Psoas muscle (tissue), 8 donors: ENCODE measurements around the gene PLXNB3. TPM values are rescaled to one million over a fixed set of nuclear protein-coding genes. Genes with fewer than 3 reads are reported as not detected.

Experiments
- ATAC-seq, 4 donors: fragments of 200-7000 bp; cut with Tn5 transposase; one replicate each; pipeline ENCODE4 v1.9.1; 2020; ENCODE audit warnings: moderate library complexity in 3 of 4, mild to moderate bottlenecking in 2 of 4
- DNase-seq, 2 donors: peaks; one replicate each; pipeline ENCODE4 v3.0.0-alpha.2; 2020
- H3K27ac ChIP-seq: fragments of 200-600 bp; one replicate; pipeline ENCODE4 v1.8.0; 2022
- H3K27me3 ChIP-seq, 3 donors: fragments of 200-600 bp in 1 of 3; one replicate each; pipeline versions ENCODE4 v1.6.1 to v1.8.0; 2013 to 2022; ENCODE audit warnings: low read length in 2 of 3, mild to moderate bottlenecking in 2 of 3, moderate library complexity in 1 of 3; ENCODE audit not compliant: insufficient read depth in 3 of 3
- H3K36me3 ChIP-seq, 2 donors: fragments of 200-600 bp in 1 of 2; one replicate each; pipeline versions ENCODE4 v1.6.1 to v1.8.0; 2013 to 2022; ENCODE audit warnings: low read depth in 1 of 2, mild to moderate bottlenecking in 1 of 2, moderate library complexity in 1 of 2; ENCODE audit not compliant: insufficient read depth in 1 of 2
- H3K4me1 ChIP-seq: fragments of 200-600 bp; one replicate; pipeline ENCODE4 v1.8.0; 2022
- H3K4me3 ChIP-seq: fragments of 200-600 bp; one replicate; pipeline ENCODE4 v1.8.0; 2022; ENCODE audit warnings: mild to moderate bottlenecking
- H3K9me3 ChIP-seq: fragments of 200-600 bp; one replicate; pipeline ENCODE4 v1.8.0; 2022
- WGBS, 3 donors: extraction: QIAGEN DNeasy Blood & Tissue Kit; methylation state at CpG; one replicate each; pipeline versions ENCODE4 v1.1.6 to v1.1.7; 2013; 5-methylcytosine and 5-hydroxymethylcytosine counted together
- intact Hi-C, 2 donors: fragments of 100-400 bp; cut with DNase I; formaldehyde crosslinking; loops; one replicate each; pipeline versions ENCODE4 v1.11.0 to v1.14.2; 2022
- polyA plus RNA-seq, 3 donors: library from polyadenylated mRNA; stranded (reverse); fragments of 200-250 nt; gene quantifications; one replicate each; pipeline ENCODE4 v1.2.3, GENCODE V29; 2013
- total RNA-seq, 4 donors: library from RNA; stranded (reverse); fragmentation: NEBNext Ultra II Directional in 2 of 4; extraction: Animal tissue kit (Norgen Biotek cat#: 25700) in 2 of 4; gene quantifications; one replicate each; pipeline versions ENCODE4 v1.2.1 to v1.2.4, GENCODE V29; 2021 to 2023
- TF ChIP-seq, protein P1 (sequence below): fragments of 200-600 bp; IDR thresholded peaks from one replicate; pipeline ENCODE4 v1.8.0; 2022; ENCODE audit warnings: antibody characterized with exemption
- donor health status: healthy with polysubstance abuse.
- donor health status: DM: no; HTN: no; CAD: no; lungs with moderate emphysema.
- donor health status: Bipolar disorder and iron deficiency.
- donor health status: healthy.
- donor health status: DM: yes; HTN: yes; CAD: no.
- donor health status: DM: no; HTN: no; CAD: no.
- donor health status: DM: no; HTN: no; CAD: no.
- donor health status: DM: yes; HTN: yes; CAD: no.

Gene PLXNB3
- total and polyA plus RNA-seq, 7 donors, result 0.13 to 1.5 (median 0.35) TPM

DNA sequence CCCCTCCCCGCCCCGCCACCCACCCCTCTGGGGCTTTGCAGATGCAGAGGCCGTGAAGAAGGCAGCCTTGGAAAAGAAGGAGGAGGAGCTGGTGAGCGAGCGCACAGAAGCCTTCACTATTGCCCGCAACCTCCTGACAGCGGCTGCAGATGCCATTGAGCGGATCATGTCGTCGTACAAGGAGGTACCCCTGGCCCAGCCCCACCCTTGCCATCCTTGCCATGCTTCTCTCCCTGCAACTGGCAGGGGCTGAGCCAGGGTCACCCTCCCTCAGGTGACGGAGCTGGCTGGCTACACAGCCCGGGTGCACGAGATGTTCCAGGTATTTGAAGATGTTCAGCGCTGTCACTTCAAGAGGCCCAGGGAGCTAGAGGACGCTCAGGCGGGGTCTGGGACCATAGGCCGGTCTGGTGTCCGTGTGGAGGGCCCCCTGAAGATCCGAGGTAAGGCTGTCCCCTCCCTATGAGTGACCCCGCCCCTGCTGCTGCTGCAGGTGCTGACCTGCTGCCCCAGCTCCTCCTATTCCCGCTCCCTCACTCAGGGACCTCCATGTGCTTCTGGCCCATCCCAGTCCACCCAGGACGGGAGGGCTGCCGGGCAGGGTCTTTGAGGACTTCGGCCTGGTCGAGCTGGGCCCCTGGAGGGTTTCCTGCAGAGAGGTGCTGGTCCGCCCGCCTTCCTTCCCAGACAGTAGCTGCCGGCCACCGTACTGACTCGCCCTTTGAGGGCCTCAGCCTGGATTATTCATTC is 27.8 kb upstream of the PLXNB3 start:
- TF ChIP-seq, protein P1, sequence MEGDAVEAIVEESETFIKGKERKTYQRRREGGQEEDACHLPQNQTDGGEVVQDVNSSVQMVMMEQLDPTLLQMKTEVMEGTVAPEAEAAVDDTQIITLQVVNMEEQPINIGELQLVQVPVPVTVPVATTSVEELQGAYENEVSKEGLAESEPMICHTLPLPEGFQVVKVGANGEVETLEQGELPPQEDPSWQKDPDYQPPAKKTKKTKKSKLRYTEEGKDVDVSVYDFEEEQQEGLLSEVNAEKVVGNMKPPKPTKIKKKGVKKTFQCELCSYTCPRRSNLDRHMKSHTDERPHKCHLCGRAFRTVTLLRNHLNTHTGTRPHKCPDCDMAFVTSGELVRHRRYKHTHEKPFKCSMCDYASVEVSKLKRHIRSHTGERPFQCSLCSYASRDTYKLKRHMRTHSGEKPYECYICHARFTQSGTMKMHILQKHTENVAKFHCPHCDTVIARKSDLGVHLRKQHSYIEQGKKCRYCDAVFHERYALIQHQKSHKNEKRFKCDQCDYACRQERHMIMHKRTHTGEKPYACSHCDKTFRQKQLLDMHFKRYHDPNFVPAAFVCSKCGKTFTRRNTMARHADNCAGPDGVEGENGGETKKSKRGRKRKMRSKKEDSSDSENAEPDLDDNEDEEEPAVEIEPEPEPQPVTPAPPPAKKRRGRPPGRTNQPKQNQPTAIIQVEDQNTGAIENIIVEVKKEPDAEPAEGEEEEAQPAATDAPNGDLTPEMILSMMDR, result no peak
- intact Hi-C loops, result no loop called here
- no peak overlapping the region for H3K4me3 ChIP-seq
- no peak overlapping the region for H3K27ac ChIP-seq
- ATAC-seq (no peak), DNase-seq (no peak)
- H3K9me3 ChIP-seq, result no peaks in the 10 kb centered on the region
- peaks cover 0 to 42% of the 10 kb centered on the region in 2 donors for H3K36me3 ChIP-seq
- H3K4me1 ChIP-seq, result no peaks in the 10 kb centered on the region
- H3K27me3 ChIP-seq, result no peaks in the 10 kb centered on the region
- 81 to 92% (median 87%) methylated on average over 19 to 30 of the region's 30 CpGs for WGBS, 3 donors

DNA sequence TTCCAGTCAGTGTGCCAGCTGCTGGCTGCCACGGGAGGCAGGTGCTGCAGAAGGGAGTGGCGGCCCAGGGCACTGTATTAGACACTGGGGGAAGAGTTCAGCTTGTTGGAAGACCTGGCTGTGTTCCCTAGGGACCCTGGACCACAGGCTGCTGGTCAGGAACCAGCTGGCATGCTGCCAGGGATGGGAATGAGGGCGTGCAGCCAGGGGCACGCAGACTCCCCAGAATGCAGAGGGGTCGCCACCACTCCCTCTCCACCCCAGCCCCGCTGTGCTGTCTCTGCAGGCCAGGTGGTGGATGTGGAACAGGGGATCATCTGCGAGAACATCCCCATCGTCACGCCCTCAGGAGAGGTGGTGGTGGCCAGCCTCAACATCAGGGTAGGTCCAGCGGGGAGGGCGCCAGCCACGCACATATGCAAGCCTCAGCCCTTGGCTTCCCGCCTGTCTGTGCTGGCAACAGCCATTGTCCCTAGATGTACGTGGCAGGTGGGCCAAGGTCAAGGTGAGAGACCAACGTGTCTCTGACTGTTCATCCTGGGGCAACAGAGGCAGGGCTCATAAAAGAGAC is 27.1 kb upstream of the PLXNB3 start:
- intact Hi-C loops, result no loop called here
- Histone ChIP-seq H3K36me3 (peaks cover 0 to 39% of the 10 kb centered on the region in 2 donors), H3K4me3 (no peak overlapping the region), H3K27ac (no peak overlapping the region), H3K9me3 (no peaks in the 10 kb centered on the region), H3K27me3 (peaks cover 0 to 3% (median 0%) of the 10 kb centered on the region in 3 donors), H3K4me1 (no peaks in the 10 kb centered on the region)
- WGBS, 3 donors, result 73 to 90% (median 74%) methylated on average over 10 to 15 of the region's 15 CpGs
- DNase-seq (no peak), ATAC-seq (no peak)
- TF ChIP-seq, protein P1, result no peak

DNA sequence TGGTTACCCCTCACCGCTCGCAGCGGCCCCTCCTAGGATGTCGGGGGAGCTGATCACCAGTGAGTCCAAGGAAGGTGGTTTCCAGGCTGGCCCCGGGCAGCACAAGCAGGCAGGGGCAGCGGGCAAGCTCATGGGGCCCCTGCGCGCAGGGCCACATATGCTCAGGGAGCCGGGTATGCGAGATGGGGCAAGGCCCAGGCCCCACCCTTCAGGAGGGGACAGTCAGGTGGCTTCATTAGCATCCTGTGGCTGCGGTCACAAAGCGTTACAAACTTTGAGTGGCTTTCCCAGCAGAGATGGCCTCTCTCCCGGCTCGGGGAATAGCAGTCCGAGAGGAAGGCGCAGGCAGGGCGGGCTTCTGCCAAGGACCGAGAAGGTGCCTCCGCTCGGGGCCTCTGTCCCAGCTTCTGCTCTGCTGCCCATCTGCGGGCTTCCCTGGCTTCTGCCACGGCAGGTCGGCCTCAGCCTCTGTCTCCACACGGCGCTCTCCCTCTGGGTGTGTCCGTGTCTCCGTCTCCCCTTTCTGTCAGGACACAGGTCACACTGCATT is 25.9 kb upstream of the PLXNB3 start:
- Histone ChIP-seq H3K9me3 (no peaks in the 10 kb centered on the region), H3K27ac (no peak overlapping the region), H3K27me3 (peaks cover 0 to 3% (median 0%) of the 10 kb centered on the region in 3 donors), H3K4me1 (no peaks in the 10 kb centered on the region), H3K36me3 (peaks cover 0 to 37% of the 10 kb centered on the region in 2 donors), H3K4me3 (no peak overlapping the region)
- DNase-seq (no peak), ATAC-seq (no peak)
- WGBS, 3 donors, result 87 to 96% (median 94%) methylated on average over 7 to 25 of the region's 27 CpGs
- TF ChIP-seq, protein P1, result no peak
- intact Hi-C loops, result no loop called here

DNA sequence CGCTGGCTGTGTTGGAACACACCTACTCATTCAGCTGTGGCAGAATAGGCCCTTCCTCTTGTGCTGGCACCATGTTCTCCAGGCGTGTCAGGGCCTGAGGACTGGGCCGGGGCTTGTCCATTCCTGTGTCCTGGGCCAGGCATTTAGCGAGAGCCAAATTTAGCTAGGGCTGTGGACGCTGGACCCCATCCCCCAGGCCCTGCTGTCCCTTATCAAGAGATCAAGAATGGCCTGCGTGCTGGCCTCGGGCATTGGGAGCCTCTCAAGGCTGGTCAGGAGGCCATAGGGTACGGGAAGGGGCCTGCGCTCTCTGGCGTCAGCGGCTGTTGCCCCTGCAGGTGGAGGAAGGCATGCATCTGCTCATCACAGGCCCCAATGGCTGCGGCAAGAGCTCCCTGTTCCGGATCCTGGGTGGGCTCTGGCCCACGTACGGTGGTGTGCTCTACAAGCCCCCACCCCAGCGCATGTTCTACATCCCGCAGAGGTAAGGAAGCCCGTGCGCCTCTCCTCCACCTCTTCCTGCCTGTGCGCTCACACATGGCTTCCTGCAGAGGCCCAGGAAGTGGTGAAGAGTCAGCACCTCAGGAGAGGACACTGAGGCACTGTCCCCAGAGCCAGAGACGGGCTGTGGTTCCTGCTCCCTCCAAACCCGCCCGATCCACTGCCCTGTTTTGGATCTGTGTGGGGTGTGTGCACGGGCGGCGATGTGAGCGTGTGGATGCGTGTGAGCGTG is 24.1 kb upstream of the PLXNB3 start:
- peaks cover 0 to 37% of the 10 kb centered on the region in 2 donors for H3K36me3 ChIP-seq
- TF ChIP-seq, protein P1, result no peak
- no peak for DNase-seq

More for the DNA sequence above, 24.1 kb upstream of the PLXNB3 start:
- Histone ChIP-seq H3K9me3 (no peaks in the 10 kb centered on the region), H3K4me1 (no peaks in the 10 kb centered on the region), H3K27me3 (peaks cover 0 to 3% (median 0%) of the 10 kb centered on the region in 3 donors), H3K27ac (no peak overlapping the region), H3K4me3 (no peak overlapping the region)
- 88 to 93% (median 90%) methylated on average over 20 to 29 of the region's 29 CpGs for WGBS, 3 donors
- intact Hi-C loops, result no loop called here
- ATAC-seq, result no peak
